ENCODE results near the gene LHX2.
A peak's percentile ranks its signal among the peaks of the same experiment; 100 is the strongest.

- TF ChIP-seq CTCF (conservative IDR thresholded peaks at IDR 0.05; ENCODE audit: low read length) (0 out of 2 replicates have a peak, but pooled peaks have one; percentile 31), EZH2phosphoT487 (IDR thresholded peaks at IDR 0.05; ENCODE audit: borderline replicate concordance, low read depth, low read length) (no peak)
These were observed 26.2 kb downstream of the LHX2 start for GRCh38 chr9:124037790-124038189.
